ENCODE measurements around the gene MAP4K3. TPM values are rescaled to one million over a fixed set of nuclear protein-coding genes. Genes with fewer than 3 reads are reported as not detected.

MAP4K3 gene
- total RNA-seq, 3 donors from 2014 or later, result 32.7 to 50.4 (median 39.9) TPM

GRCh38 chr2:39413063-39413737, 23.9 kb downstream of the MAP4K3 start:
- Histone ChIP-seq H3K4me1 (ENCODE audit: low read depth) (peaks cover 7% of the 10 kb centered on the region), H3K9me3 (no peaks in the 10 kb centered on the region), H3K4me3 (no peak overlapping the region), H3K36me3 (ENCODE audit: low read depth) (no peaks in the 10 kb centered on the region)
- intact Hi-C loops (cut with DNase I, micrococcal nuclease), result no loop called here
- no peak for ATAC-seq
- DNase-seq, result no peak
- no peak for TF ChIP-seq CTCF (IDR thresholded peaks at IDR 0.05)

- peaks cover 7% of the 10 kb centered on the region for H3K4me1 ChIP-seq (ENCODE audit: low read depth)
- intact Hi-C loops (cut with DNase I, micrococcal nuclease), result no loop called here
- ATAC-seq, result peak; percentile 78
These were observed 25.7 kb downstream of the MAP4K3 start for GRCh38 chr2:39411181-39411944.

GRCh38 chr2:39409697-39410389, 27.2 kb downstream of the MAP4K3 start:
- no peaks in the 10 kb centered on the region for H3K9me3 ChIP-seq
- intact Hi-C loops (cut with DNase I, micrococcal nuclease), result no loop called here
- no peak for ATAC-seq
- H3K36me3 ChIP-seq (ENCODE audit: low read depth), result no peaks in the 10 kb centered on the region
- DNase-seq, result no peak
- no peak overlapping the region for H3K4me3 ChIP-seq
- TF ChIP-seq CTCF (IDR thresholded peaks at IDR 0.05), result no peak
- peaks cover 7% of the 10 kb centered on the region for H3K4me1 ChIP-seq (ENCODE audit: low read depth)

More at GRCh38 chr2:39411181-39411944, 25.7 kb downstream of the MAP4K3 start:
- Histone ChIP-seq H3K9me3 (no peaks in the 10 kb centered on the region), H3K36me3 (ENCODE audit: low read depth) (no peaks in the 10 kb centered on the region), H3K4me3 (no peak overlapping the region)
- no peak for TF ChIP-seq CTCF (IDR thresholded peaks at IDR 0.05)
- no peak for DNase-seq

- intact Hi-C loops (cut with DNase I, micrococcal nuclease), result no loop called here
- H3K36me3 ChIP-seq (ENCODE audit: low read depth), result no peaks in the 10 kb centered on the region
- H3K9me3 ChIP-seq, result no peaks in the 10 kb centered on the region
- no peak overlapping the region for H3K4me3 ChIP-seq
- no peak for TF ChIP-seq CTCF (IDR thresholded peaks at IDR 0.05)
- DNase-seq, result no peak
- H3K4me1 ChIP-seq (ENCODE audit: low read depth), result peaks cover 7% of the 10 kb centered on the region
- ATAC-seq, result peak; percentile 12
These were observed 28.5 kb downstream of the MAP4K3 start for GRCh38 chr2:39408351-39409136.
